ENCODE data around the gene TICAM2. TPM values are rescaled to one million over a fixed set of nuclear protein-coding genes. Genes with fewer than 3 reads are reported as not detected.

Gene TICAM2
- polyA plus RNA-seq, 1 donor (not counting 4 experiments of a cell fraction or from before 2014, with no cell fraction given): not detected

DNA sequence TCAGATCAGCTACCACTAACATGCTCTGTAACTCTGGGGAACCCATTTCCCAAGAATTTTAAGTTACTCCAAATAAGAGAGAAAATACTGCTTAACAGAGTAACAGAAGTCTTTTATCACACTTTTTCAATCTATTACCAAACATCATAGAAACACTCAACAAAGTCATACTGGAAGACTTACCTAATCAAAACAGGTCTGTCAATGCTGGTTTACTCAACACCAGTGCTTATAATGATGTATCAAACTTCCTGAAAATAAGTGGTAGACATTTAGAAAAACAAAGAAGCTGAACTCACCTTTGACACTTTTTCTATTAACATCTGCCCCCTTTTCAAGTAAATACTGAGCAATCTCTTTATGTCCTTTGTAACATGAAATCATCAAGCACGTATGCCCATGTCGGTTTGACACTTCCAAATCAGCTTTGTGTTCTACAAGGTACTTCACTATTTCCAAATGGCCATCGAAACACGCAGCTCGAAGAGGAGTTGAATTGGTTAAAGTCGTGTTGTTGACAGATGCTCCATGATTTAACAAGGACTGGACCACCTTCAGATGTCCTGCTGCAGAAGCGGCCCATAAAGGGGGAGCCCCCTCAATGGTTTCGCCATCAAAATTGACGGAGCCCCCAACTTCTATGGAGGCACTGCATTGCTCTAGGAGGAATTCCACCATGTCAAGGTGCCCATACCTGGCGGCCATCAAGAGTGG, 59.5 kb downstream of the TICAM2 start:
- Histone ChIP-seq H3K9ac (ENCODE audit: control insufficient read depth, extremely low read depth, insufficient read depth, low read length) (peak overlapping the region; percentile 91), H3K4me2 (ENCODE audit: control insufficient read depth, extremely low read depth, insufficient read depth, low read depth, low read length) (peak overlapping the region; percentile 85), H3K4me1 (ENCODE audit: control insufficient read depth, extremely low read depth, insufficient read depth, low read length) (peaks cover 16% of the 10 kb centered on the region), H3K36me3 (ENCODE audit: control insufficient read depth in 2 of 2, extremely low read depth in 1 of 2, insufficient read depth in 2 of 2, low read length in 2 of 2) (no peaks in the 10 kb centered on the region), H2AFZ (ENCODE audit: control insufficient read depth, low read length) (no peak overlapping the region), H3K27me3 (ENCODE audit: control insufficient read depth, extremely low read depth, insufficient read depth, low read length) (no peaks in the 10 kb centered on the region), H3K27ac (ENCODE audit: control insufficient read depth, insufficient read depth, low read length) (peak overlapping the region; percentile 89), H4K20me1 (ENCODE audit: control insufficient read depth, extremely low read depth, insufficient read depth, low read length) (peaks cover 5% of the 10 kb centered on the region), H3K4me3 (ENCODE audit: control insufficient read depth in 2 of 3, extremely low read depth in 1 of 3, insufficient read depth in 2 of 3, low read depth in 1 of 3, low read length in 3 of 3) (peak overlapping the region; percentile 81 to 93 (median 92)), H3K9me1 (ENCODE audit: control insufficient read depth, extremely low read depth, insufficient read depth, low read length) (no peaks in the 10 kb centered on the region), H3K79me2 (ENCODE audit: control insufficient read depth, insufficient read depth, low read length) (peaks cover 63% of the 10 kb centered on the region), H3K9me3 (ENCODE audit: control insufficient read depth, low read depth, low read length) (no peaks in the 10 kb centered on the region)
- dilution Hi-C loops (cut with MboI; ENCODE audit: extremely low pct_ligation_motif_present, low sequenced_read_pairs): no loop called here
- TF ChIP-seq, protein P1, sequence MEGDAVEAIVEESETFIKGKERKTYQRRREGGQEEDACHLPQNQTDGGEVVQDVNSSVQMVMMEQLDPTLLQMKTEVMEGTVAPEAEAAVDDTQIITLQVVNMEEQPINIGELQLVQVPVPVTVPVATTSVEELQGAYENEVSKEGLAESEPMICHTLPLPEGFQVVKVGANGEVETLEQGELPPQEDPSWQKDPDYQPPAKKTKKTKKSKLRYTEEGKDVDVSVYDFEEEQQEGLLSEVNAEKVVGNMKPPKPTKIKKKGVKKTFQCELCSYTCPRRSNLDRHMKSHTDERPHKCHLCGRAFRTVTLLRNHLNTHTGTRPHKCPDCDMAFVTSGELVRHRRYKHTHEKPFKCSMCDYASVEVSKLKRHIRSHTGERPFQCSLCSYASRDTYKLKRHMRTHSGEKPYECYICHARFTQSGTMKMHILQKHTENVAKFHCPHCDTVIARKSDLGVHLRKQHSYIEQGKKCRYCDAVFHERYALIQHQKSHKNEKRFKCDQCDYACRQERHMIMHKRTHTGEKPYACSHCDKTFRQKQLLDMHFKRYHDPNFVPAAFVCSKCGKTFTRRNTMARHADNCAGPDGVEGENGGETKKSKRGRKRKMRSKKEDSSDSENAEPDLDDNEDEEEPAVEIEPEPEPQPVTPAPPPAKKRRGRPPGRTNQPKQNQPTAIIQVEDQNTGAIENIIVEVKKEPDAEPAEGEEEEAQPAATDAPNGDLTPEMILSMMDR (optimal IDR thresholded peaks at IDR 0.05 in 1 of 3, IDR thresholded peaks at IDR 0.05 in 1 of 3, conservative IDR thresholded peaks at IDR 0.05 in 1 of 3; ENCODE audit: extremely low read depth in 1 of 3, insufficient read depth in 2 of 3, low read length in 3 of 3): no peak
- TF ChIP-seq EZH2 (IDR thresholded peaks at IDR 0.05; ENCODE audit: low read length): no peak
- no peak for DNase-seq (ENCODE audit: low read depth, low spot score)
- FAIRE-seq: no peak

DNA sequence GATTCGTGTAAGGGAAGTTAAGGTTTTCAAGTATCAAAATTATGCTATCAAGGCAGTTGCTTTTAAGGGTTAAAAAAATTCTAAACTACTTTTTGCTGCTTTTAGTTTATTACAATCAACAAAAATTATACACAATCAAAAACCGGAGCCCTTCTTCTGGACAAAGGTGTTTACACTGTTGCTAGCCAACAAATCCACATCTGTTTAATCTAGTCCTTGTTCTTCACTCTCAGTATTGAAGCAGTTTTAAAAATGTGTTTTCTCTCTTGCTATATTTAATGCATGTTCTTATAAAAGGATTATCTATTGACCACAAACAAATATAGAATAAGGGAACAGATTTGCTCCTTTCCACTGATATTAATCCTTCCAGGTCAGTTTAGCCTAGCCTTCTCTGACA, 60.2 kb downstream of the TICAM2 start:
- peaks cover 6% of the 10 kb centered on the region for H4K20me1 ChIP-seq (ENCODE audit: control insufficient read depth, extremely low read depth, insufficient read depth, low read length)
- dilution Hi-C loops (cut with MboI; ENCODE audit: extremely low pct_ligation_motif_present, low sequenced_read_pairs): no loop called here

More for the DNA sequence above, 60.2 kb downstream of the TICAM2 start:
- FAIRE-seq (no peak), DNase-seq (ENCODE audit: low read depth, low spot score) (no peak)
- no peak for TF ChIP-seq EZH2 (IDR thresholded peaks at IDR 0.05; ENCODE audit: low read length)
- TF ChIP-seq, protein P1 (optimal IDR thresholded peaks at IDR 0.05 in 1 of 3, IDR thresholded peaks at IDR 0.05 in 1 of 3, conservative IDR thresholded peaks at IDR 0.05 in 1 of 3; ENCODE audit: extremely low read depth in 1 of 3, insufficient read depth in 2 of 3, low read length in 3 of 3): no peak
- H3K9ac ChIP-seq (ENCODE audit: control insufficient read depth, extremely low read depth, insufficient read depth, low read length): peak overlapping the region; percentile 91
- H3K4me1 ChIP-seq (ENCODE audit: control insufficient read depth, extremely low read depth, insufficient read depth, low read length): peaks cover 16% of the 10 kb centered on the region
- H3K9me3 ChIP-seq (ENCODE audit: control insufficient read depth, low read depth, low read length): no peaks in the 10 kb centered on the region
- H3K4me2 ChIP-seq (ENCODE audit: control insufficient read depth, extremely low read depth, insufficient read depth, low read depth, low read length): peak overlapping the region; percentile 85
- H3K36me3 ChIP-seq (ENCODE audit: control insufficient read depth in 2 of 2, extremely low read depth in 1 of 2, insufficient read depth in 2 of 2, low read length in 2 of 2): no peaks in the 10 kb centered on the region
- no peaks in the 10 kb centered on the region for H3K9me1 ChIP-seq (ENCODE audit: control insufficient read depth, extremely low read depth, insufficient read depth, low read length)
- peak overlapping the region; percentile 81 to 93 (median 92) for H3K4me3 ChIP-seq (ENCODE audit: control insufficient read depth in 2 of 3, extremely low read depth in 1 of 3, insufficient read depth in 2 of 3, low read depth in 1 of 3, low read length in 3 of 3)
- H3K79me2 ChIP-seq (ENCODE audit: control insufficient read depth, insufficient read depth, low read length): peaks cover 70% of the 10 kb centered on the region
- no peaks in the 10 kb centered on the region for H3K27me3 ChIP-seq (ENCODE audit: control insufficient read depth, extremely low read depth, insufficient read depth, low read length)
- peak overlapping the region; percentile 63 for H3K27ac ChIP-seq (ENCODE audit: control insufficient read depth, insufficient read depth, low read length)
- no peak overlapping the region for H2AFZ ChIP-seq (ENCODE audit: control insufficient read depth, low read length)

Measured in keratinocyte (primary cell).